ENCODE results near the gene GRIK1. TPM values are rescaled to one million over a fixed set of nuclear protein-coding genes. Genes with fewer than 3 reads are reported as not detected.

The GRIK1 gene
- total and polyA plus RNA-seq, 4 donors = not detected

DNA sequence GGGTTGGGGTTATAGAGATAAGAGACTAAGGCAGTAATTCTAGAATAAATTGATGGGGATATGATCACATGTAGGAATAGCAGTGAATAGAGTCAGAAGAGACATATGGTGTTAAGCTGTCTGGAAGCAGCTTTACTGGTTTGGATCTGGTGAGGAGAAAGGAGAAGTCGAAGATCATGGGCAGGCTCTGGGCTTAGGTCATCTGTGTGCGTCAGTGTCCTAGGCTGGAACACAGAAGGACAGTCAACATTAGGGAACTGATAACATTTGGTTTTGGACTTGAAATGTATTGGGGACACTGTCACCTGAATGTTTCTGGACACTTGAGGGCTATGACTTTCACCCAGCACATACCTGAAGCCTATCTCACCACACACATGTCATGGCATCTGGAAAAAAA lies 13.9 kb upstream of the GRIK1 start:
- no peak overlapping the region for H3K27ac ChIP-seq (ENCODE audit: low read depth in 1 of 2, low read length in 2 of 2)
- H3K4me1 ChIP-seq (ENCODE audit: control insufficient read depth in 1 of 2, insufficient read depth in 2 of 2, low read length in 2 of 2) = no peaks in the 10 kb centered on the region
- ATAC-seq (ENCODE audit: low FRiP score) (no peak), DNase-seq (no peak)
- no peaks in the 10 kb centered on the region for H3K27me3 ChIP-seq (ENCODE audit: control insufficient read depth in 1 of 2, insufficient read depth in 2 of 2, low read length in 1 of 2)
- H3K36me3 ChIP-seq (ENCODE audit: control insufficient read depth in 1 of 2, insufficient read depth in 2 of 2, low read length in 1 of 2) = no peaks in the 10 kb centered on the region
- 92 to 97% methylated on average over 2 of the region's 2 CpGs for WGBS, 2 donors
- H3K4me3 ChIP-seq (ENCODE audit: low read length in 2 of 2) = no peak overlapping the region
- H3K9me3 ChIP-seq (ENCODE audit: control insufficient read depth, low read length) = no peaks in the 10 kb centered on the region
- intact Hi-C loops (cut with DNase I) = no loop called here

DNA sequence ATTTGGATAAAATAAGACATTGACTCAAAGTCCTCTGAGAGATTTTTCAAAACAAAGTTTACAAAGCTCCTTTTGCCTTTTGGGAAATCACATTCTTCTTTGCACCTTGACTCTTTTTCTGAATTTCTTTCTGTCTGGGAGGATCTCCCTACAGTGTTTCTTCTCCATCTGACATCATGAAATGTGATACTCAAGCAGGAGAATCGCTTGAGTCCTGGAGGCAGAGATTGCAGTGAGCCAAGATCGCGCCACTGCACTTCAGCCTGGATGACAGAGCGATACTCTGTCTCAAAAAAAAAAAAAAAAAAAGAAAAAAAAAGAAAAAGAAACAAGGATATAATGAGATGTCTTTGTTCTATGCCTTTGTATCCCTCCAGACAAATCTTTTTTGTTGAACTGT lies 13.3 kb upstream of the GRIK1 start:
- no peaks in the 10 kb centered on the region for H3K36me3 ChIP-seq (ENCODE audit: control insufficient read depth in 1 of 2, insufficient read depth in 2 of 2, low read length in 1 of 2)
- intact Hi-C loops (cut with DNase I) = no loop called here
- no peaks in the 10 kb centered on the region for H3K9me3 ChIP-seq (ENCODE audit: control insufficient read depth, low read length)
- no peaks in the 10 kb centered on the region for H3K4me1 ChIP-seq (ENCODE audit: control insufficient read depth in 1 of 2, insufficient read depth in 2 of 2, low read length in 2 of 2)
- H3K27me3 ChIP-seq (ENCODE audit: control insufficient read depth in 1 of 2, insufficient read depth in 2 of 2, low read length in 1 of 2) = no peaks in the 10 kb centered on the region
- ATAC-seq (ENCODE audit: low FRiP score) (no peak), DNase-seq (no peak)
- 10 to 26% methylated on average over 4 of the region's 4 CpGs for WGBS, 2 donors
- no peak overlapping the region for H3K4me3 ChIP-seq (ENCODE audit: low read length in 2 of 2)
- H3K27ac ChIP-seq (ENCODE audit: low read depth in 1 of 2, low read length in 2 of 2) = no peak overlapping the region

DNA sequence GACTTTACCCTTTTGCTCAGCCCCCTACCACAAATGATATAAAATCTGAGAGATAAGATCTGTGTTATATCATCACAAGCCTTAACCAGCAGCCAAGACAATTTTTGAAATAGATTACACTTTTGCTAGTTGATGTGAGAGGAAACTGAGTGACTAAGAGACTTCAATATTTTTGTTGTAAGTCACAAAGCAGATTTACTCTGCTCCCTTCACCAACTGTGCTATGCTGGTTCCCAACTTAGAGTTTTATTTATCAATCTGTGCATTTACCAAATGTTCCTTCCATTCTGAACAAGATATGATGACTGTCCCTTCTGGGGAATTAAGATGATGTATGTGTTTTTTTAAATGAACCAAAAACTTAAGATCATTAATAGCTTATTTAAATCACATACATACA lies 12.1 kb upstream of the GRIK1 start:
- no peaks in the 10 kb centered on the region for H3K9me3 ChIP-seq (ENCODE audit: control insufficient read depth, low read length)
- H3K36me3 ChIP-seq (ENCODE audit: control insufficient read depth in 1 of 2, insufficient read depth in 2 of 2, low read length in 1 of 2) = no peaks in the 10 kb centered on the region
- H3K27ac ChIP-seq (ENCODE audit: low read depth in 1 of 2, low read length in 2 of 2) = no peak overlapping the region
- no peak for DNase-seq
- intact Hi-C loops (cut with DNase I) = no loop called here
- H3K4me1 ChIP-seq (ENCODE audit: control insufficient read depth in 1 of 2, insufficient read depth in 2 of 2, low read length in 2 of 2) = no peaks in the 10 kb centered on the region
- H3K4me3 ChIP-seq (ENCODE audit: low read length in 2 of 2) = no peak overlapping the region
- no peaks in the 10 kb centered on the region for H3K27me3 ChIP-seq (ENCODE audit: control insufficient read depth in 1 of 2, insufficient read depth in 2 of 2, low read length in 1 of 2)
- ATAC-seq (ENCODE audit: low FRiP score) = no peak

DNA sequence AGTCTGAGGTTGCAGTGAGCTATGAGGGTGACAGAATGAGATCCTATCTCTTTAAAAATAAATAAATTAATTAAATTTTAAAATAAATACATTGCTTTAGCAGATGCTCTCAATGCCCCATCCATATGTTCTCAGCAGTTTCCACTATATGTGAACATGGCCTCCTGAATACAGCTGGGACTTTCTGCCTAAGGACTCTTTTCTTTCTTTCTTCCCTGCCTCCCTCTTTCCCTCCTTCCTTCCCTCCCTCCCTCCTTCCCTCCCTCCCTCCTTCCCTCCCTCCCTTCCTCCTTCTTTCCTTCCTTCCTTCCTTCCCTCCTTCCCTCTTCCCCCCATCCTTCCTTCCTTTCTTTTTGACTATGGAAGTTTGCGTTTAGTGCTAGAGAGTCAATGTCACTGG lies 10.2 kb upstream of the GRIK1 start:
- H3K27ac ChIP-seq (ENCODE audit: low read depth in 1 of 2, low read length in 2 of 2) = no peak overlapping the region
- intact Hi-C loops (cut with DNase I) = no loop called here
- DNase-seq = no peak
- H3K36me3 ChIP-seq (ENCODE audit: control insufficient read depth in 1 of 2, insufficient read depth in 2 of 2, low read length in 1 of 2) = no peaks in the 10 kb centered on the region
- ATAC-seq (ENCODE audit: low FRiP score) = no peak
- no peak overlapping the region for H3K4me3 ChIP-seq (ENCODE audit: low read length in 2 of 2)
- H3K27me3 ChIP-seq (ENCODE audit: control insufficient read depth in 1 of 2, insufficient read depth in 2 of 2, low read length in 1 of 2) = no peaks in the 10 kb centered on the region
- 94 to 97% methylated on average over 1 of the region's 1 CpG for WGBS, 2 donors
- no peaks in the 10 kb centered on the region for H3K4me1 ChIP-seq (ENCODE audit: control insufficient read depth in 1 of 2, insufficient read depth in 2 of 2, low read length in 2 of 2)
- no peaks in the 10 kb centered on the region for H3K9me3 ChIP-seq (ENCODE audit: control insufficient read depth, low read length)

DNA sequence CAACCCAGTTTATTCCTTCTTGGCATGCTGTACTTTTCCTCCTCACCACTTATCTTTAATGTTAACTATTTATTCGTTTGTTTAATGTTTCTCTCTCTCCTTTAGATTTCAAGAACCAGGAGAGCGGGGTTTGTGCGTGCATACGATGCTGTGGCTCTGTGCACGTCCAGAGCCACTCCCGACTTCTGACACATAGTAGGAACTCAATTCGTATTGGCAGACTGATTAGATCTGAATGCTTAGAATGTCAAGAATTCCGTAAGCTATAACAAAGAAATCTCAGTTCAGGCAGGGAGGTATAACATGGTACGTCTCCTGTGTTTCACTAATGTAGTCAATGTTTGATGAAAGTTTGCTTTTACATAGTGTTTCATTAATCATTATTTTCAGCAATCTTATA lies 7.3 kb upstream of the GRIK1 start:
- DNase-seq (no peak), ATAC-seq (ENCODE audit: low FRiP score) (no peak)
- Histone ChIP-seq H3K9me3 (ENCODE audit: control insufficient read depth, low read length) (no peaks in the 10 kb centered on the region), H3K4me1 (ENCODE audit: control insufficient read depth in 1 of 2, insufficient read depth in 2 of 2, low read length in 2 of 2) (no peaks in the 10 kb centered on the region), H3K36me3 (ENCODE audit: control insufficient read depth in 1 of 2, insufficient read depth in 2 of 2, low read length in 1 of 2) (no peaks in the 10 kb centered on the region), H3K27ac (ENCODE audit: low read depth in 1 of 2, low read length in 2 of 2) (no peak overlapping the region), H3K27me3 (ENCODE audit: control insufficient read depth in 1 of 2, insufficient read depth in 2 of 2, low read length in 1 of 2) (no peaks in the 10 kb centered on the region), H3K4me3 (ENCODE audit: low read length in 2 of 2) (no peak overlapping the region)
- WGBS, 2 donors = 78 to 81% methylated on average over 9 of the region's 9 CpGs
- intact Hi-C loops (cut with DNase I) = no loop called here

DNA sequence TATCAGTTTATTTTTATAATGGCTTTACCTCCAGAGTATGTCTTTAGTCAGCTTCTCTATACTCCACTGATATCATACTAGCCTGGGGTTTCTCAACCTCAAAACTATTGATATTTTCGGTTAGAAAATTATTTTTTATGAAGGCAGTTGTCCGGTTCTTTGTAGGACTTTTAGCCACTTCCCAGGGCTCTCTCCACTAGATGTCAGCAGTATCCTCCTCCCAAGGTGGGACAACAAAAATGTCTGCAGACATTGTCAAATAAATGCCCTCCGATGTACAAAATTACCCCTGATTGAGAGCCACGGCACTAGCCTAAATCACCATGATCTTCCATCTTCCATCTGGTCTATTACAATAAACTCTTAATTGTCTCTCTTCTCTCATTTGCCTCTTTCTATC lies 4.1 kb upstream of the GRIK1 start:
- Histone ChIP-seq H3K9me3 (ENCODE audit: control insufficient read depth, low read length) (no peaks in the 10 kb centered on the region), H3K4me3 (ENCODE audit: low read length in 2 of 2) (no peak overlapping the region), H3K4me1 (ENCODE audit: control insufficient read depth in 1 of 2, insufficient read depth in 2 of 2, low read length in 2 of 2) (no peaks in the 10 kb centered on the region), H3K27me3 (ENCODE audit: control insufficient read depth in 1 of 2, insufficient read depth in 2 of 2, low read length in 1 of 2) (no peaks in the 10 kb centered on the region), H3K36me3 (ENCODE audit: control insufficient read depth in 1 of 2, insufficient read depth in 2 of 2, low read length in 1 of 2) (no peaks in the 10 kb centered on the region), H3K27ac (ENCODE audit: low read depth in 1 of 2, low read length in 2 of 2) (no peak overlapping the region)
- no peak for ATAC-seq (ENCODE audit: low FRiP score)
- WGBS, 2 donors = 60 to 64% methylated on average over 4 of the region's 4 CpGs
- DNase-seq = no peak
- intact Hi-C loops (cut with DNase I) = no loop called here

DNA sequence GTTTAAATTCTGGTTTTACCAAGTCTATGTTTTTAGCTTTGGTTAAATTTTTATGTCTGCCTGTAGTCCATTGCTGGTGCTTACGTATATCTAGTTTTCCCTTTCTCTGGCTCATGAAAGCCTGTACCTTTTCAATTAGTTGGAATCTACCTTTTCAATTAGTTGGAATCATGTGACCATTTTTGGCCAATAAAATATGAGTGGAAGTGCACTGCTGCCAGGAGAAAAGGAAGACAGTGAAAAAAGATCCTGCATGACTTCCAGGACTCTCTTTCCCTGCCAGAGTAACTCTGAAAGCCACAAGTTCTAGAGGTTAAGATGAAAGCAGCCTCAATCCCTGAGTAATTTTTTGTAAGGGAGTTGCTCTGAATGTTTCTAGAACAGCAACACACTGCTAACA lies 2.2 kb upstream of the GRIK1 start:
- H3K27ac ChIP-seq (ENCODE audit: low read depth in 1 of 2, low read length in 2 of 2) = no peak overlapping the region
- H3K9me3 ChIP-seq (ENCODE audit: control insufficient read depth, low read length) = no peaks in the 10 kb centered on the region
- no peak for ATAC-seq (ENCODE audit: low FRiP score)
- H3K4me3 ChIP-seq (ENCODE audit: low read length in 2 of 2) = no peak overlapping the region
- H3K36me3 ChIP-seq (ENCODE audit: control insufficient read depth in 1 of 2, insufficient read depth in 2 of 2, low read length in 1 of 2) = no peaks in the 10 kb centered on the region
- no peaks in the 10 kb centered on the region for H3K27me3 ChIP-seq (ENCODE audit: control insufficient read depth in 1 of 2, insufficient read depth in 2 of 2, low read length in 1 of 2)
- intact Hi-C loops (cut with DNase I) = no loop called here
- 97 to 99% methylated on average over 1 of the region's 1 CpG for WGBS, 2 donors
- H3K4me1 ChIP-seq (ENCODE audit: control insufficient read depth in 1 of 2, insufficient read depth in 2 of 2, low read length in 2 of 2) = no peaks in the 10 kb centered on the region
- no peak for DNase-seq

DNA sequence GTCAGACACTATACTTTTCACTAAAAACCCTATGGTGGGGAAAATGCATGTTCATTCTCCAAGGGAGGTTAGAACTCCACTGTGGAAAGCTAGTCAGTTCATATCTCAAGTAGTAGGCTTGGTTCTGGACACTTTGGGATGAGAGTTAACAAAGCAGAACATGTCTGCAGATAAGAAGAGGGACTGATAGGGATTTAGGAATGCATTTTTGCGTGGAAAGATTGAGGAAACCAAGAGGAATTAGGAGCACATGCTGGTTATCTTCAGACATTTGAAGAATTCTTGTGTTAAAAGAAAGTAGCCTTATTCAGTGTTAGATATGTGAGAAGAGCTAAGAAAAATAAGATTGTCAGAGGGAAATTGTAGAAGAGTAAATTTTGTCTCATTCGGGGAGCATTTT lies 1.2 kb upstream of the GRIK1 start:
- no peak for DNase-seq
- H3K9me3 ChIP-seq (ENCODE audit: control insufficient read depth, low read length) = no peaks in the 10 kb centered on the region
- intact Hi-C loops (cut with DNase I) = no loop called here
- H3K36me3 ChIP-seq (ENCODE audit: control insufficient read depth in 1 of 2, insufficient read depth in 2 of 2, low read length in 1 of 2) = no peaks in the 10 kb centered on the region
- ATAC-seq (ENCODE audit: low FRiP score) = no peak
- no peaks in the 10 kb centered on the region for H3K27me3 ChIP-seq (ENCODE audit: control insufficient read depth in 1 of 2, insufficient read depth in 2 of 2, low read length in 1 of 2)
- H3K4me1 ChIP-seq (ENCODE audit: control insufficient read depth in 1 of 2, insufficient read depth in 2 of 2, low read length in 2 of 2) = no peaks in the 10 kb centered on the region
- H3K4me3 ChIP-seq (ENCODE audit: low read length in 2 of 2) = no peak overlapping the region
- 84 to 86% methylated on average over 2 of the region's 2 CpGs for WGBS, 2 donors
- H3K27ac ChIP-seq (ENCODE audit: low read depth in 1 of 2, low read length in 2 of 2) = no peak overlapping the region

DNA sequence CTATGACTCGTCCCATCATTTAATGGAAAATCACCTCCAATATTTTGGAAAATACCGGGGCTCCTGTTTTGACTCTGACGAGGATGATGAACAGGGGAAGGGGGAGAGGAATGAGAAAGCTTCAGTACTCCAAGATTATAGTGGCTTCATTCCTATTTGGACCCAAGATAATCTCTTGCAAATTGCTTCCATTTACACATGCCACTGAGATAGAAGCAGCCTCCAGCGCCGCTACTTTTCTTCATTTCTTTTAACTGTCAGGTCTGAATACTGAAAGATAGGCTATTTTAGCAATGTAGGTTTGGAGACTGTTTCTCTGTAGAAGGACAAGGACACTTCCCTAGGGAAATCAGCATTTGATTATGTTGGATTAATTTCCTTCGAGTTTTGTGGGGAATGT lies 565 bp upstream of the GRIK1 start:
- DNase-seq = no peak
- no peaks in the 10 kb centered on the region for H3K36me3 ChIP-seq (ENCODE audit: control insufficient read depth in 1 of 2, insufficient read depth in 2 of 2, low read length in 1 of 2)
- no peak for ATAC-seq (ENCODE audit: low FRiP score)
- intact Hi-C loops (cut with DNase I) = no loop called here
- 22 to 30% methylated on average over 6 of the region's 6 CpGs for WGBS, 2 donors
- H3K4me3 ChIP-seq (ENCODE audit: low read length in 2 of 2) = no peak overlapping the region
- H3K27me3 ChIP-seq (ENCODE audit: control insufficient read depth in 1 of 2, insufficient read depth in 2 of 2, low read length in 1 of 2) = no peaks in the 10 kb centered on the region
- H3K27ac ChIP-seq (ENCODE audit: low read depth in 1 of 2, low read length in 2 of 2) = no peak overlapping the region
- no peaks in the 10 kb centered on the region for H3K4me1 ChIP-seq (ENCODE audit: control insufficient read depth in 1 of 2, insufficient read depth in 2 of 2, low read length in 2 of 2)
- no peaks in the 10 kb centered on the region for H3K9me3 ChIP-seq (ENCODE audit: control insufficient read depth, low read length)
